CD4-positive, alpha-beta T cell (primary cell): ENCODE data around the gene DCST2. TPM values are rescaled to one million over a fixed set of nuclear protein-coding genes. Genes with fewer than 3 reads are reported as not detected.

Source experiments
- ATAC-seq: fragments of 200-7000 bp; cut with Tn5 transposase; one replicate; pipeline ENCODE4 v1.10.0; 2022; ENCODE audit warnings: mild to moderate bottlenecking; ENCODE audit not compliant: poor library complexity
- CTCF ChIA-PET: fragments of 350-600 bp; sonication (Branson Sonifier 250); formaldehyde crosslinking; loops from one replicate; lab custom pipeline; 2021; ENCODE audit warnings: antibody characterized with exemption, inconsistent platforms; lab: Charles Lee
- POLR2A ChIA-PET: fragments of 350-600 bp; sonication (Branson Sonifier 250); formaldehyde crosslinking; loops from one replicate; lab custom pipeline; 2021; ENCODE audit warnings: antibody characterized with exemption, inconsistent platforms; lab: Charles Lee
- DNase-seq, 14 experiments: peaks; one replicate each; pipeline ENCODE4 v3.0.0-alpha.2; 2013 to 2020; ENCODE audit warnings: mixed read lengths in 2 of 14
- H3K27ac ChIP-seq, 2 donors: one replicate each; pipeline versions ENCODE4 v1.5.1 to v1.7.0; 2013; ENCODE audit warnings: low read length in 2 of 2, low read depth in 1 of 2, mild to moderate bottlenecking in 1 of 2
- H3K27me3 ChIP-seq, 2 experiments: 1 replicate in 1 of 2; 2 replicates in 1 of 2; pipeline versions ENCODE4 v1.6.1 to v1.7.0; 2013; ENCODE audit warnings: low read length in 2 of 2, control low read depth in 1 of 2, mild to moderate bottlenecking in 1 of 2, moderate library complexity in 1 of 2; ENCODE audit not compliant: insufficient read depth in 2 of 2, control insufficient read depth in 1 of 2
- H3K36me3 ChIP-seq: one replicate; pipeline ENCODE4 v1.6.1; 2013; ENCODE audit warnings: low read length, control low read depth; ENCODE audit not compliant: insufficient read depth
- H3K4me1 ChIP-seq: one replicate; pipeline ENCODE4 v1.6.1; 2013; ENCODE audit warnings: low read length, control low read depth; ENCODE audit not compliant: insufficient read depth
- H3K4me3 ChIP-seq: one replicate; pipeline ENCODE4 v1.5.1; 2013; ENCODE audit warnings: mild to moderate bottlenecking, low read length, moderate library complexity
- H3K9me3 ChIP-seq, 2 experiments: 1 replicate in 1 of 2; 2 replicates in 1 of 2; pipeline versions ENCODE4 v1.6.1 to v1.7.0; 2013; ENCODE audit warnings: low read length in 2 of 2, mild to moderate bottlenecking in 2 of 2, control low read depth in 1 of 2, moderate library complexity in 1 of 2; ENCODE audit not compliant: control insufficient read depth in 1 of 2, insufficient read depth in 1 of 2
- H3K27ac Mint-ChIP-seq: one replicate; pipeline ENCODE4 v1.8.0; 2020; ENCODE audit warnings: mixed read lengths
- H3K27me3 Mint-ChIP-seq: one replicate; pipeline ENCODE4 v1.8.0; 2021; ENCODE audit warnings: mixed read lengths
- H3K36me3 Mint-ChIP-seq: one replicate; pipeline ENCODE4 v1.8.0; 2021; ENCODE audit warnings: low read depth, mixed read lengths
- H3K4me1 Mint-ChIP-seq: one replicate; pipeline ENCODE4 v1.8.0; 2021; ENCODE audit warnings: low read depth, mixed read lengths
- H3K4me3 Mint-ChIP-seq: one replicate; pipeline ENCODE4 v1.8.0; 2020; ENCODE audit warnings: mild to moderate bottlenecking, mixed read lengths
- H3K9me3 Mint-ChIP-seq: one replicate; pipeline ENCODE4 v1.8.0; 2020; ENCODE audit warnings: mixed read lengths
- CTCF ChIP-seq: fragments of 200-600 bp; IDR thresholded peaks from one replicate; pipeline ENCODE4 v1.8.0; 2022; ENCODE audit warnings: antibody characterized with exemption, mild to moderate bottlenecking
- intact Hi-C, 2 experiments: fragments of 100-400 bp; cut with DNase I in 1 of 2; cut with micrococcal nuclease in 1 of 2; formaldehyde crosslinking; loops; one replicate each; pipeline versions ENCODE4 v1.15.1 to v1.9.0; 2023 to 2025; cut with DNase I, micrococcal nuclease
- total RNA-seq, 174 experiments: library from RNA in 2 of 174; stranded (reverse) in 2 of 174; gene quantifications; one replicate each; pipeline ENCODE4 v1.2.3 and lab custom pipeline; 2021 to 2026

DCST2 gene
- total RNA-seq, 2 experiments from 2014 or later, result 1.4 to 2.2 TPM

- Mint-ChIP-seq H3K27ac (no peak overlapping the region), H3K27me3 (no peaks in the 10 kb centered on the region), H3K4me1 (no peaks in the 10 kb centered on the region), H3K36me3 (no peaks in the 10 kb centered on the region), H3K4me3 (no peak overlapping the region), H3K9me3 (no peaks in the 10 kb centered on the region)
- ATAC-seq, result no peak
- H3K27me3 ChIP-seq, result no peaks in the 10 kb centered on the region
- ChIA-PET POLR2A (no interaction called here), CTCF (interaction anchor here (0.6 to 1.7 kb wide), 2 partner anchors 22 to 66 kb away, joined by 3 to 6 read pairs; no protein-coding TSS in a partner anchor)
- intact Hi-C loops, result loop anchor here in 1 of 2 experiments (10.0 kb wide), 1 partner anchor 116 kb away; no protein-coding TSS in a partner anchor
- H3K27ac ChIP-seq, result no peak overlapping the region
- H3K36me3 ChIP-seq, result no peaks in the 10 kb centered on the region
- no peaks in the 10 kb centered on the region for H3K9me3 ChIP-seq
- H3K4me1 ChIP-seq, result no peaks in the 10 kb centered on the region
- no peak for TF ChIP-seq CTCF
- no peak for DNase-seq
- no peak overlapping the region for H3K4me3 ChIP-seq
Observed at GRCh38 chr1:155039308-155039669, 5.7 kb upstream of the DCST2 start.

- H3K36me3 ChIP-seq, result no peaks in the 10 kb centered on the region
- ATAC-seq, result no peak
- no peaks in the 10 kb centered on the region for H3K4me1 ChIP-seq
- H3K4me3 ChIP-seq, result no peak overlapping the region
- no peaks in the 10 kb centered on the region for H3K9me3 Mint-ChIP-seq
- no peak overlapping the region for H3K4me3 Mint-ChIP-seq
- no peaks in the 10 kb centered on the region for H3K27me3 ChIP-seq
- intact Hi-C loops, result loop anchor here in 1 of 2 experiments (10.0 kb wide), 1 partner anchor 116 kb away; no protein-coding TSS in a partner anchor
- no peak overlapping the region for H3K27ac ChIP-seq
- POLR2A ChIA-PET, result no interaction called here
- no peaks in the 10 kb centered on the region for H3K27me3 Mint-ChIP-seq
- no peaks in the 10 kb centered on the region for H3K36me3 Mint-ChIP-seq
- H3K4me1 Mint-ChIP-seq, result no peaks in the 10 kb centered on the region
- CTCF ChIA-PET, result interaction anchor here (0.6 to 1.7 kb wide), 2 partner anchors 21 to 66 kb away, joined by 3 to 6 read pairs; no protein-coding TSS in a partner anchor
- no peaks in the 10 kb centered on the region for H3K9me3 ChIP-seq
- no peak for DNase-seq
- TF ChIP-seq CTCF, result no peak
- no peak overlapping the region for H3K27ac Mint-ChIP-seq
Observed at GRCh38 chr1:155038602-155039307, 5.2 kb upstream of the DCST2 start.

- H3K27me3 ChIP-seq, result no peaks in the 10 kb centered on the region
- ATAC-seq, result no peak
- H3K27me3 Mint-ChIP-seq, result no peaks in the 10 kb centered on the region
- no peaks in the 10 kb centered on the region for H3K36me3 Mint-ChIP-seq
- DNase-seq, result no peak
- H3K9me3 Mint-ChIP-seq, result no peaks in the 10 kb centered on the region
- H3K36me3 ChIP-seq, result no peaks in the 10 kb centered on the region
- H3K4me3 ChIP-seq, result no peak overlapping the region
- H3K4me3 Mint-ChIP-seq, result no peak overlapping the region
- H3K9me3 ChIP-seq, result no peaks in the 10 kb centered on the region
- H3K4me1 ChIP-seq, result no peaks in the 10 kb centered on the region
- H3K27ac Mint-ChIP-seq, result no peak overlapping the region
- H3K27ac ChIP-seq, result no peak overlapping the region
- TF ChIP-seq CTCF, result no peak
- intact Hi-C loops, result loop anchor here in 1 of 2 experiments (10.0 kb wide), 1 partner anchor 117 kb away; no protein-coding TSS in a partner anchor
- no peaks in the 10 kb centered on the region for H3K4me1 Mint-ChIP-seq
- ChIA-PET CTCF (interaction anchor here (1.7 kb wide), 1 partner anchor 20 kb away, joined by 6 read pairs; no protein-coding TSS in a partner anchor), POLR2A (no interaction called here)
Observed at GRCh38 chr1:155037851-155038441, 4.4 kb upstream of the DCST2 start.
